Measurements from ENCODE around the gene MRPS26.

The MRPS26 gene

DNA sequence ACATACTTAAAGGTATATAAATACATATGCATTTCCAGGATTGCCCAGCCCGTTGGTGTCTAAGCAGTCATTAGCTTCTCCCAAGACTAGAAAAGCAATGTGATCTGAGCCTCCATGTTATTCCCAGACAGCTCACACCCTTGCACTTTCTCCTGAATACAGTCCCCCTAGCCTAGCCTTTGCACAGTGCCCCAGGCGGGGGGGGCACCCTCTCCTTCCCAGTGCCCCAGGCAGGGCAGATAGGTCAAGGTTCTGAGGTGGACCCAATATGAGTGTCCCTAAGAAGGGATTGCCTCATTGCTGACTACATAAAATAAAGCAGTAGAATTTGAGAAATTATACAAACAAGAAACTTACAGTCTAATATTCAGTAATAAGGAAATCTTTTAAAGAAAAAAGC, 17.9 kb upstream of the MRPS26 start:
- Histone ChIP-seq H3K36me3 (0 out of 2 replicates have a peak, but pooled peaks cover 3% of the 10 kb centered on the region), H3K9me3 (no peaks in the 10 kb centered on the region), H3K27me3 (no peaks in the 10 kb centered on the region), H3K4me3 (ENCODE audit: low read depth, low read length) (no peak overlapping the region), H3K4me1 (no peaks in the 10 kb centered on the region)
- no peak for DNase-seq
- TF ChIP-seq, protein P1, sequence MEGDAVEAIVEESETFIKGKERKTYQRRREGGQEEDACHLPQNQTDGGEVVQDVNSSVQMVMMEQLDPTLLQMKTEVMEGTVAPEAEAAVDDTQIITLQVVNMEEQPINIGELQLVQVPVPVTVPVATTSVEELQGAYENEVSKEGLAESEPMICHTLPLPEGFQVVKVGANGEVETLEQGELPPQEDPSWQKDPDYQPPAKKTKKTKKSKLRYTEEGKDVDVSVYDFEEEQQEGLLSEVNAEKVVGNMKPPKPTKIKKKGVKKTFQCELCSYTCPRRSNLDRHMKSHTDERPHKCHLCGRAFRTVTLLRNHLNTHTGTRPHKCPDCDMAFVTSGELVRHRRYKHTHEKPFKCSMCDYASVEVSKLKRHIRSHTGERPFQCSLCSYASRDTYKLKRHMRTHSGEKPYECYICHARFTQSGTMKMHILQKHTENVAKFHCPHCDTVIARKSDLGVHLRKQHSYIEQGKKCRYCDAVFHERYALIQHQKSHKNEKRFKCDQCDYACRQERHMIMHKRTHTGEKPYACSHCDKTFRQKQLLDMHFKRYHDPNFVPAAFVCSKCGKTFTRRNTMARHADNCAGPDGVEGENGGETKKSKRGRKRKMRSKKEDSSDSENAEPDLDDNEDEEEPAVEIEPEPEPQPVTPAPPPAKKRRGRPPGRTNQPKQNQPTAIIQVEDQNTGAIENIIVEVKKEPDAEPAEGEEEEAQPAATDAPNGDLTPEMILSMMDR (IDR thresholded peaks at IDR 0.05; ENCODE audit: low read depth, low read length) = no peak

DNA sequence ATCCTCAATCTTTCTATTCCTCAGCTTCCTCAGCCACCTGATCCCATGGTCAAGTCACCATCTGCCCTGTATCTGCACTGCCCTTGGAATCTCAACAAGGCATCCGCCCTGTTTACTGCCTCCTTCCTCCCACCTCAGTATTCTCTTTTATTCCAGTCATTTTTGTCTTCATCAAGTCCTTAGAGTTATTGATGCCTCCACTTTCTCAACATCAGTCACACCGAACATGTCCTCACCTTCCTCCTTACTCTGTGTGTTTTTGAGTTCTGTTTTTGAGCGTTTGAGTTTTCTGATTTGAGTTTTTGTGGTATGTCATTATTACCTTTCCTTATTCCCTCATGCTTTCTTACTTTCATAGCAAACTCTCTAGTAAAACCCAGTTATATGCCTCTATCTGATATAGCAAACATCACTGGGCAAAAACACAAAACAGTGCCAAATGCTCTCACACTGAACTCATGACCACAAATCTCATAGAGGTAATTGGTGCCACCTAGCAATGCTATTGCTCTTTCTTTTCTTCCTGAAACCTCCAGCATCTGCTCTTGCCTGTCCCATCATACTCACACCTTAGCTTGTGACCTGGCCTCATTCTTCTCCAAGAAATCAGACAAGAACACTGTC, 14.2 kb upstream of the MRPS26 start:
- TF ChIP-seq, protein P1 (IDR thresholded peaks at IDR 0.05; ENCODE audit: low read depth, low read length) = no peak
- DNase-seq = no peak
- no peak overlapping the region for H3K4me3 ChIP-seq (ENCODE audit: low read depth, low read length)
- no peaks in the 10 kb centered on the region for H3K27me3 ChIP-seq
- no peaks in the 10 kb centered on the region for H3K9me3 ChIP-seq
- H3K4me1 ChIP-seq = no peaks in the 10 kb centered on the region
- H3K36me3 ChIP-seq = no peaks in the 10 kb centered on the region

DNA sequence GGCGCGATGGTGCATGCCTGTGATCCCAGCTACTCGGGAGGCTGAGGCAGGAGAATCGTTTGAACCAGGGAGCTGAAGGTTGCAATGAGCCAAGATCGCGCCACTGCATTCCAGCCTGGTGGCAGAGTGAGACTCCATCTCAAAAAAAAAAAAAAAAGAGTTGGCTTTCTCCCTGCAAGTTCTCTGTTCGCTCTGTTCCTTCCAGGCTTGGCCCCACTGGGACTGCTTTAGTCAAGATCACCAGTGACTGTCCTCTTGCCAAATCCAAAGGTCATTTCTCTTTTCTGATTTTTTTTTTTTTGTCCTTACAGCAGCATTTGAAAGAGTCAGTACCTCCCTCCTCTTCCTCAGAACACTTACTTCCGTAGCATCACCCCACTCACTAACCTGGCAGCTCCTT, 13.2 kb upstream of the MRPS26 start:
- no peaks in the 10 kb centered on the region for H3K36me3 ChIP-seq
- no peak for DNase-seq
- TF ChIP-seq, protein P1 (IDR thresholded peaks at IDR 0.05; ENCODE audit: low read depth, low read length) = no peak
- H3K4me3 ChIP-seq (ENCODE audit: low read depth, low read length) = no peak overlapping the region
- H3K4me1 ChIP-seq = no peaks in the 10 kb centered on the region
- H3K27me3 ChIP-seq = no peaks in the 10 kb centered on the region
- H3K9me3 ChIP-seq = no peaks in the 10 kb centered on the region

DNA sequence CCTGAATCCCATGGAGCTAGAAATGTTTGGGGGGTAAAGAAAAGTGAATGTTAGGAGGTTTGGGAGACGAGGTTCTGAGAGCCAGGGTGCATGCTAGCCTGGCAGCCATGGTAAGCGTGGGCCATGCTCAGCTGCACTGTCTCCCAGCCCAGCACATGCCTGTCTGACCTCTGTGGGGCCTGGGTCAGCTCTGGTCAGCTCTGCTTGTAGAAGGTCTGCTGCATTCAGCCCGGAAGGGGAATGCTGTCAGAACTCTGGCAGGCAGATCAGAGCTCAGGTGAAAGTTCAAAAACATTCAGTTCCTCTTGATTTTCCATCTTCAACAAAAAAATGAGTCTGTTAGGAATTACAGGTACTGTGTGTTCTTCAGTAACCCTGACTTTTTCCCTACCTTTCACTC, 8.2 kb upstream of the MRPS26 start:
- DNase-seq = no peak
- TF ChIP-seq, protein P1 (IDR thresholded peaks at IDR 0.05; ENCODE audit: low read depth, low read length) = no peak
- no peaks in the 10 kb centered on the region for H3K4me1 ChIP-seq
- no peaks in the 10 kb centered on the region for H3K9me3 ChIP-seq
- no peaks in the 10 kb centered on the region for H3K36me3 ChIP-seq
- H3K4me3 ChIP-seq (ENCODE audit: low read depth, low read length) = no peak overlapping the region
- no peaks in the 10 kb centered on the region for H3K27me3 ChIP-seq

DNA sequence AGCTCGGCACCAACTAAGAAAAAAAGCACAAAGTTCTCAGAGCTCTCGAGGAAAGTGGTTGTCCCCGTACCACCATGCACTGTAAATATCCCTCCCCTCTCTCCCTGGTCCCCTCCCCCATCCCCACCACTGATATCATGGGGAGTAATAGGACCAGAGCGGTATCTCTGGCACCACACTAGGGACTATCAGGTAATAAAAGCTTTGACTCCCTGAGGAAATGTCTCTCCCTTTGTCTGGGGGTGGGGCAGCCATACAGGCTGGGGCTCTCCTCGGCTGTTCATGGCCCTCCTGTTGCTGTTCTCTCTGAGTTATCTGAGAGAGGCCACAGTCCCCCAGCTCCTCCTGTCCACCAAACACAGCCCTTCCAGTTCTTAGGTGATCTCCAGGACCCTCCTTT, 7.4 kb upstream of the MRPS26 start:
- Histone ChIP-seq H3K9me3 (no peaks in the 10 kb centered on the region), H3K27me3 (no peaks in the 10 kb centered on the region), H3K4me3 (ENCODE audit: low read depth, low read length) (no peak overlapping the region), H3K4me1 (no peaks in the 10 kb centered on the region), H3K36me3 (no peaks in the 10 kb centered on the region)
- DNase-seq = no peak
- TF ChIP-seq, protein P1 (IDR thresholded peaks at IDR 0.05; ENCODE audit: low read depth, low read length) = no peak

DNA sequence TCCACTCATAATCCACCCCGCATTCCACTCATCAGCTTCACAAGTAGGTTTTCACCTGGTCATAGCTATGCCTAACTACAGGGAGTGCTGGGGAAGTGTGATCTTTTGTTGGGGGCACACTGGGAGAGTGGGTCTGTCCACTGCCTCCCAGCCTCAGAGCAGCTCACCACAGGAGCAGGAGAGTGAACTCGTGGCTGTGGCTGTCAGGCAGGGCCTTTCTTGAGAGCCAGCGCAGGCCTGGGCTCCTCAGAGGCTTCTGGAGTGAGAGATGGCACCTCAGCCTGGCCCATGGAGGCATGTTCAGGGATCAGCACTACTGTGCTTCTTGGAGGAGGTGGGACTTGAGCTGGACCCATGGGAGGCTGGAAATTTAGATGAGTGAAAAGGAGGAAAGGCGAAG, 6.4 kb upstream of the MRPS26 start:
- H3K36me3 ChIP-seq = no peaks in the 10 kb centered on the region
- H3K9me3 ChIP-seq = no peaks in the 10 kb centered on the region
- H3K4me1 ChIP-seq = no peaks in the 10 kb centered on the region
- TF ChIP-seq, protein P1 (IDR thresholded peaks at IDR 0.05; ENCODE audit: low read depth, low read length) = no peak
- no peaks in the 10 kb centered on the region for H3K27me3 ChIP-seq
- no peak overlapping the region for H3K4me3 ChIP-seq (ENCODE audit: low read depth, low read length)
- no peak for DNase-seq

Data from BE2C (cell line).